HG02571 (cell line): Measurements from ENCODE around the gene SLC12A3.
"Not testable (repeated sequence)": the region's sequence is repeated elsewhere in the genome, so short reads cannot be mapped to it uniquely, and the experiment has no call there.

Source experiments
- ATAC-seq: cut with Tn5 transposase; IDR thresholded peaks from one replicate; pipeline ENCODE4 v1.9.1; 2021; ENCODE audit warnings: mild to moderate bottlenecking, moderate library complexity; ENCODE audit not compliant: unreplicated experiment

Gene SLC12A3

GRCh38 chr16:56866955-56867830 lies 2.2 kb downstream of the SLC12A3 start:
- no peak for ATAC-seq

GRCh38 chr16:56868175-56868574 lies 3.2 kb downstream of the SLC12A3 start:
- ATAC-seq: no peak

- ATAC-seq: not testable (repeated sequence)
Measured at GRCh38 chr16:56868766-56869165, 3.8 kb downstream of the SLC12A3 start.

GRCh38 chr16:56869513-56870275 lies 4.7 kb downstream of the SLC12A3 start:
- no peak for ATAC-seq

GRCh38 chr16:56870276-56870888 lies 5.4 kb downstream of the SLC12A3 start:
- ATAC-seq: no peak

GRCh38 chr16:56871172-56871593 lies 6.2 kb downstream of the SLC12A3 start:
- ATAC-seq: no peak

- ATAC-seq: no peak
Measured at GRCh38 chr16:56872863-56873391, 7.9 kb downstream of the SLC12A3 start.

- no peak for ATAC-seq
Measured at GRCh38 chr16:56874800-56875199, 9.8 kb downstream of the SLC12A3 start.

GRCh38 chr16:56876048-56876447 lies 11.0 kb downstream of the SLC12A3 start:
- no peak for ATAC-seq

- no peak for ATAC-seq
Measured at GRCh38 chr16:56877486-56878182, 12.6 kb downstream of the SLC12A3 start.

GRCh38 chr16:56878282-56878854 lies 13.4 kb downstream of the SLC12A3 start:
- no peak for ATAC-seq

GRCh38 chr16:56879276-56879675 lies 14.3 kb downstream of the SLC12A3 start:
- no peak for ATAC-seq

GRCh38 chr16:56880176-56880575 lies 15.2 kb downstream of the SLC12A3 start:
- no peak for ATAC-seq

GRCh38 chr16:56880685-56881084 lies 15.7 kb downstream of the SLC12A3 start:
- ATAC-seq: no peak

GRCh38 chr16:56882077-56882800 lies 17.2 kb downstream of the SLC12A3 start:
- ATAC-seq: no peak

GRCh38 chr16:56883586-56883985 lies 18.6 kb downstream of the SLC12A3 start:
- no peak for ATAC-seq

- no peak for ATAC-seq
Measured at GRCh38 chr16:56884026-56884582, 19.1 kb downstream of the SLC12A3 start.

GRCh38 chr16:56884929-56885328 lies 19.9 kb downstream of the SLC12A3 start:
- ATAC-seq: not testable (repeated sequence)

GRCh38 chr16:56885446-56886162 lies 20.6 kb downstream of the SLC12A3 start:
- no peak for ATAC-seq
